ENCODE results near the gene MEIG1. TPM values are rescaled to one million over a fixed set of nuclear protein-coding genes. Genes with fewer than 3 reads are reported as not detected.

The MEIG1 gene
- total RNA-seq, 1 experiment from 2014 or later, result not detected

GRCh38 chr10:14916600-14916999 is 42.6 kb upstream of the MEIG1 start:
- Histone ChIP-seq H3K36me3 (ENCODE audit: control insufficient read depth, insufficient read depth, low read length) (peaks cover 9% of the 10 kb centered on the region), H3K27me3 (replicated peaks; ENCODE audit: control insufficient read depth, insufficient read depth, low read length) (no peaks in the 10 kb centered on the region), H3K4me1 (no peaks in the 10 kb centered on the region), H3K9me3 (peaks cover 22% of the 10 kb centered on the region), H3K4me3 (ENCODE audit: low read depth, low read length) (no peak overlapping the region)
- ChIA-PET POLR2A (no interaction called here), CTCF (no interaction called here)
- peaks cover 52% of the 10 kb centered on the region for H3K9me3 Mint-ChIP-seq (ENCODE audit: unreplicated experiment)
- H3K36me3 Mint-ChIP-seq (ENCODE audit: insufficient read depth, unreplicated experiment), result peaks cover 100% of the 10 kb centered on the region
- no TSS peak for BruUV-seq (replicated peaks)
- intact Hi-C loops (cut with micrococcal nuclease; ENCODE audit: unreplicated experiment), result no loop called here
- H3K4me1 Mint-ChIP-seq (ENCODE audit: low read depth, unreplicated experiment), result no peaks in the 10 kb centered on the region
- no peak overlapping the region for H3K4me3 Mint-ChIP-seq (ENCODE audit: unreplicated experiment)
- TF ChIP-seq, protein P1, sequence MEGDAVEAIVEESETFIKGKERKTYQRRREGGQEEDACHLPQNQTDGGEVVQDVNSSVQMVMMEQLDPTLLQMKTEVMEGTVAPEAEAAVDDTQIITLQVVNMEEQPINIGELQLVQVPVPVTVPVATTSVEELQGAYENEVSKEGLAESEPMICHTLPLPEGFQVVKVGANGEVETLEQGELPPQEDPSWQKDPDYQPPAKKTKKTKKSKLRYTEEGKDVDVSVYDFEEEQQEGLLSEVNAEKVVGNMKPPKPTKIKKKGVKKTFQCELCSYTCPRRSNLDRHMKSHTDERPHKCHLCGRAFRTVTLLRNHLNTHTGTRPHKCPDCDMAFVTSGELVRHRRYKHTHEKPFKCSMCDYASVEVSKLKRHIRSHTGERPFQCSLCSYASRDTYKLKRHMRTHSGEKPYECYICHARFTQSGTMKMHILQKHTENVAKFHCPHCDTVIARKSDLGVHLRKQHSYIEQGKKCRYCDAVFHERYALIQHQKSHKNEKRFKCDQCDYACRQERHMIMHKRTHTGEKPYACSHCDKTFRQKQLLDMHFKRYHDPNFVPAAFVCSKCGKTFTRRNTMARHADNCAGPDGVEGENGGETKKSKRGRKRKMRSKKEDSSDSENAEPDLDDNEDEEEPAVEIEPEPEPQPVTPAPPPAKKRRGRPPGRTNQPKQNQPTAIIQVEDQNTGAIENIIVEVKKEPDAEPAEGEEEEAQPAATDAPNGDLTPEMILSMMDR (IDR thresholded peaks at IDR 0.05; ENCODE audit: insufficient read depth in 1 of 2, low read depth in 1 of 2, low read length in 1 of 2, severe bottlenecking in 1 of 2, unreplicated experiment in 1 of 2), result no peak
- no peaks in the 10 kb centered on the region for H3K27me3 Mint-ChIP-seq (ENCODE audit: insufficient read depth, unreplicated experiment)
- no peak overlapping the region for H3K27ac Mint-ChIP-seq (ENCODE audit: unreplicated experiment)
- no peak for DNase-seq

- H3K4me3 ChIP-seq (ENCODE audit: low read depth, low read length), result no peak overlapping the region
- TF ChIP-seq, protein P1 (IDR thresholded peaks at IDR 0.05; ENCODE audit: insufficient read depth in 1 of 2, low read depth in 1 of 2, low read length in 1 of 2, severe bottlenecking in 1 of 2, unreplicated experiment in 1 of 2), result no peak
- no peaks in the 10 kb centered on the region for H3K4me1 ChIP-seq
- Mint-ChIP-seq H3K4me1 (ENCODE audit: low read depth, unreplicated experiment) (no peaks in the 10 kb centered on the region), H3K4me3 (ENCODE audit: unreplicated experiment) (no peak overlapping the region), H3K36me3 (ENCODE audit: insufficient read depth, unreplicated experiment) (peaks cover 100% of the 10 kb centered on the region), H3K27ac (ENCODE audit: unreplicated experiment) (no peak overlapping the region), H3K27me3 (ENCODE audit: insufficient read depth, unreplicated experiment) (no peaks in the 10 kb centered on the region), H3K9me3 (ENCODE audit: unreplicated experiment) (peaks cover 44% of the 10 kb centered on the region)
- no peaks in the 10 kb centered on the region for H3K27me3 ChIP-seq (replicated peaks; ENCODE audit: control insufficient read depth, insufficient read depth, low read length)
- no TSS peak for BruUV-seq (replicated peaks)
- ChIA-PET CTCF (no interaction called here), POLR2A (no interaction called here)
- intact Hi-C loops (cut with micrococcal nuclease; ENCODE audit: unreplicated experiment), result no loop called here
- H3K36me3 ChIP-seq (ENCODE audit: control insufficient read depth, insufficient read depth, low read length), result peaks cover 13% of the 10 kb centered on the region
- DNase-seq, result no peak
- peaks cover 22% of the 10 kb centered on the region for H3K9me3 ChIP-seq
Measured at GRCh38 chr10:14917827-14918226, 41.4 kb upstream of the MEIG1 start.

- H3K9me3 ChIP-seq, result peaks cover 22% of the 10 kb centered on the region
- no peak overlapping the region for H3K4me3 ChIP-seq (ENCODE audit: low read depth, low read length)
- Mint-ChIP-seq H3K27me3 (ENCODE audit: insufficient read depth, unreplicated experiment) (no peaks in the 10 kb centered on the region), H3K27ac (ENCODE audit: unreplicated experiment) (no peak overlapping the region), H3K9me3 (ENCODE audit: unreplicated experiment) (peaks cover 37% of the 10 kb centered on the region), H3K4me3 (ENCODE audit: unreplicated experiment) (no peak overlapping the region), H3K36me3 (ENCODE audit: insufficient read depth, unreplicated experiment) (peaks cover 97% of the 10 kb centered on the region), H3K4me1 (ENCODE audit: low read depth, unreplicated experiment) (no peaks in the 10 kb centered on the region)
- peaks cover 14% of the 10 kb centered on the region for H3K36me3 ChIP-seq (ENCODE audit: control insufficient read depth, insufficient read depth, low read length)
- TF ChIP-seq, protein P1 (IDR thresholded peaks at IDR 0.05; ENCODE audit: insufficient read depth in 1 of 2, low read depth in 1 of 2, low read length in 1 of 2, severe bottlenecking in 1 of 2, unreplicated experiment in 1 of 2), result no peak
- intact Hi-C loops (cut with micrococcal nuclease; ENCODE audit: unreplicated experiment), result no loop called here
- BruUV-seq (replicated peaks), result no TSS peak
- POLR2A ChIA-PET, result no interaction called here
- CTCF ChIA-PET, result no interaction called here
- no peak for DNase-seq
- H3K4me1 ChIP-seq, result no peaks in the 10 kb centered on the region
- no peaks in the 10 kb centered on the region for H3K27me3 ChIP-seq (replicated peaks; ENCODE audit: control insufficient read depth, insufficient read depth, low read length)
Measured at GRCh38 chr10:14918964-14919363, 40.2 kb upstream of the MEIG1 start.
